ENCODE data around the gene EFNA1. TPM values are rescaled to one million over a fixed set of nuclear protein-coding genes. Genes with fewer than 3 reads are reported as not detected.

The EFNA1 gene
- total and polyA plus RNA-seq, 2 of the 13 experiments (the other 11 are each of a cell fraction or from before 2014, with no cell fraction given): 81.8 to 874 TPM

DNA sequence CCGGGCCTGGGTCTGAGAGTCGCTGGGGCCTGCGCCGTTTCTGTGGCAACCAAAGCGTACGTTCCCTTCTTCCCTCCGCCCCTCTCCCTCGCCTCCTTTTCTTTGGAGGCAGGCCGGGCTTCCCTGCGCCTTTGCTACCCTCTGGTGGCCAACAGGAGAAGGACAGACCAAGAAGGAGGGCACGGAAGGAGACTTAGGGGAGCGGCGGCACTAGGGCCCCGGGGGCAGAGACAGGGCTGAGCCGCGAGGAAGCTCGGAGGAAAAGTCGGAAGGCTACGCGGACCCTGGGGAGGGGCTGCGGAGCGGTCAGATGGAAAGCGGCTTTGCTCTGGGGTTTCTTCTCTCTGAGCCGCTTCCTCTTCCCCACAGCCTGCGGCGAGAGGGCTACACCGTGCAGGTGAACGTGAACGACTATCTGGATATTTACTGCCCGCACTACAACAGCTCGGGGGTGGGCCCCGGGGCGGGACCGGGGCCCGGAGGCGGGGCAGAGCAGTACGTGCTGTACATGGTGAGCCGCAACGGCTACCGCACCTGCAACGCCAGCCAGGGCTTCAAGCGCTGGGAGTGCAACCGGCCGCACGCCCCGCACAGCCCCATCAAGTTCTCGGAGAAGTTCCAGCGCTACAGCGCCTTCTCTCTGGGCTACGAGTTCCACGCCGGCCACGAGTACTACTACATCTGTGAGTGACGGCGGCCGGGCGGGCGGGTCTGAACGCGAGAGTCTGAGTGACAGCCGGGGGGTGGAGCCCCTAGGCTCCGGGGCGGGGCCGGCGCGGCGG lies 42.8 kb upstream of the EFNA1 start (continued):
- TF ChIP-seq, protein P1, sequence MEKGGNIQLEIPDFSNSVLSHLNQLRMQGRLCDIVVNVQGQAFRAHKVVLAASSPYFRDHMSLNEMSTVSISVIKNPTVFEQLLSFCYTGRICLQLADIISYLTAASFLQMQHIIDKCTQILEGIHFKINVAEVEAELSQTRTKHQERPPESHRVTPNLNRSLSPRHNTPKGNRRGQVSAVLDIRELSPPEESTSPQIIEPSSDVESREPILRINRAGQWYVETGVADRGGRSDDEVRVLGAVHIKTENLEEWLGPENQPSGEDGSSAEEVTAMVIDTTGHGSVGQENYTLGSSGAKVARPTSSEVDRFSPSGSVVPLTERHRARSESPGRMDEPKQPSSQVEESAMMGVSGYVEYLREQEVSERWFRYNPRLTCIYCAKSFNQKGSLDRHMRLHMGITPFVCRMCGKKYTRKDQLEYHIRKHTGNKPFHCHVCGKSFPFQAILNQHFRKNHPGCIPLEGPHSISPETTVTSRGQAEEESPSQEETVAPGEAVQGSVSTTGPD (CRISPR knock-in tag; IDR thresholded peaks at IDR 0.05): no peak
- 0 out of 2 replicates have a peak, but pooled peaks have one; percentile 37 for TF ChIP-seq ZBTB42 (CRISPR knock-in tag; IDR thresholded peaks at IDR 0.05)
- no peak for TF ChIP-seq ZNF569 (CRISPR knock-in tag; IDR thresholded peaks at IDR 0.05; ENCODE audit: borderline replicate concordance)
- TF ChIP-seq ZZZ3 (CRISPR knock-in tag; IDR thresholded peaks at IDR 0.05; ENCODE audit: borderline replicate concordance): no peak
- TF ChIP-seq ZSCAN21 (CRISPR knock-in tag; IDR thresholded peaks at IDR 0.05; ENCODE audit: borderline replicate concordance): peak; percentile 91; the same call in 1 of the 2 replicates
- no peak for TF ChIP-seq ZNF879 (CRISPR knock-in tag; IDR thresholded peaks at IDR 0.05)
- TF ChIP-seq, protein P2, sequence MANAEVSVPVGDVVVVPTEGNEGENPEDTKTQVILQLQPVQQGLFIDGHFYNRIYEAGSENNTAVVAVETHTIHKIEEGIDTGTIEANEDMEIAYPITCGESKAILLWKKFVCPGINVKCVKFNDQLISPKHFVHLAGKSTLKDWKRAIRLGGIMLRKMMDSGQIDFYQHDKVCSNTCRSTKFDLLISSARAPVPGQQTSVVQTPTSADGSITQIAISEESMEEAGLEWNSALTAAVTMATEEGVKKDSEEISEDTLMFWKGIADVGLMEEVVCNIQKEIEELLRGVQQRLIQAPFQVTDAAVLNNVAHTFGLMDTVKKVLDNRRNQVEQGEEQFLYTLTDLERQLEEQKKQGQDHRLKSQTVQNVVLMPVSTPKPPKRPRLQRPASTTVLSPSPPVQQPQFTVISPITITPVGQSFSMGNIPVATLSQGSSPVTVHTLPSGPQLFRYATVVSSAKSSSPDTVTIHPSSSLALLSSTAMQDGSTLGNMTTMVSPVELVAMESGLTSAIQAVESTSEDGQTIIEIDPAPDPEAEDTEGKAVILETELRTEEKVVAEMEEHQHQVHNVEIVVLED (CRISPR knock-in tag; IDR thresholded peaks at IDR 0.05; ENCODE audit: borderline replicate concordance): peak; percentile 62; the same call in 1 of the 2 replicates
- TF ChIP-seq ZNF577 (CRISPR knock-in tag; IDR thresholded peaks at IDR 0.05; ENCODE audit: borderline replicate concordance, low read depth): no peak
- TF ChIP-seq ZNF556 (CRISPR knock-in tag; IDR thresholded peaks at IDR 0.05; ENCODE audit: borderline replicate concordance): peak; percentile 66; the same call in 1 of the 2 replicates
- no peak; the same call in 1 of the 2 replicates for TF ChIP-seq CCDC6 (CRISPR knock-in tag; IDR thresholded peaks at IDR 0.05)
- TF ChIP-seq GRHL1 (CRISPR knock-in tag; conservative IDR thresholded peaks at IDR 0.05): no peak
- no peak for TF ChIP-seq SMAD1 (CRISPR knock-in tag; IDR thresholded peaks at IDR 0.05; ENCODE audit: borderline replicate concordance, low read depth)
- peak; percentile 25; the same call in 1 of the 2 replicates for TF ChIP-seq ZNF776 (CRISPR knock-in tag; IDR thresholded peaks at IDR 0.05)
- TF ChIP-seq MLX (CRISPR knock-in tag; IDR thresholded peaks at IDR 0.05): no peak
- no peak; the same call in 1 of the 2 replicates for TF ChIP-seq ZNF607 (CRISPR knock-in tag; IDR thresholded peaks at IDR 0.05; ENCODE audit: borderline replicate concordance)
- no peak for TF ChIP-seq ZNF850 (CRISPR knock-in tag; conservative IDR thresholded peaks at IDR 0.05)
- TF ChIP-seq, protein P3, sequence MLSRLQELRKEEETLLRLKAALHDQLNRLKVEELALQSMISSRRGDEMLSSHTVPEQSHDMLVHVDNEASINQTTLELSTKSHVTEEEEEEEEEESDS (CRISPR knock-in tag; IDR thresholded peaks at IDR 0.05; ENCODE audit: borderline replicate concordance): no peak
- no peak; the same call in 1 of the 2 replicates for TF ChIP-seq NR2C2 (CRISPR knock-in tag; IDR thresholded peaks at IDR 0.05; ENCODE audit: borderline replicate concordance)
- peak; percentile 57 for TF ChIP-seq RFX3 (CRISPR knock-in tag; IDR thresholded peaks at IDR 0.05)

Data from HepG2 (cell line).